ENCODE data around the gene USP48.
"Not testable (repeated sequence)": the region's sequence is repeated elsewhere in the genome, so short reads cannot be mapped to it uniquely, and the experiment has no call there.

The USP48 gene

DNA sequence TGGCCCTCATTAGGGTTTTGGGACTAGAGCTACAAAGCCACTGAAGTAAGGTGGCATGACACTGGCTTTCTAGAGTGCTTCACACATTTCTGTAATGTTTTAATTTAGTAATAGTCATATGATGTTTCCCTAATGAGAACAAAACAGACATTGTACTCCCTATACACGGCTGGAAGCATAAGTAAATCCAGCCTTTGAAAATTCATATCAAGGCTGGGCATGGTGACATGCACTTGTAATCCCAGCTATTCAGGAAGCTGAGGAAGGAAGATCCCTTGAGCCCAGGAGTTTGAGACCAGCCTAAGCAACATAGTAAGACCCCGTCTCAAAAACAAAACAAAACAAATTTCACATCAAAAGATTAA lies 7.4 kb downstream of the USP48 start:
- no peak for DNase-seq (ENCODE audit: low read depth in 2 of 2)

- DNase-seq (ENCODE audit: low read depth in 2 of 2) = no peak
Measured at GRCh38 chr1:21774835-21775549, 8.0 kb downstream of the USP48 start.

GRCh38 chr1:21773585-21773984 lies 9.4 kb downstream of the USP48 start:
- no peak for DNase-seq (ENCODE audit: low read depth in 2 of 2)

GRCh38 chr1:21771672-21772071 lies 11.3 kb downstream of the USP48 start:
- not testable (repeated sequence) for DNase-seq (ENCODE audit: low read depth in 2 of 2)

DNA sequence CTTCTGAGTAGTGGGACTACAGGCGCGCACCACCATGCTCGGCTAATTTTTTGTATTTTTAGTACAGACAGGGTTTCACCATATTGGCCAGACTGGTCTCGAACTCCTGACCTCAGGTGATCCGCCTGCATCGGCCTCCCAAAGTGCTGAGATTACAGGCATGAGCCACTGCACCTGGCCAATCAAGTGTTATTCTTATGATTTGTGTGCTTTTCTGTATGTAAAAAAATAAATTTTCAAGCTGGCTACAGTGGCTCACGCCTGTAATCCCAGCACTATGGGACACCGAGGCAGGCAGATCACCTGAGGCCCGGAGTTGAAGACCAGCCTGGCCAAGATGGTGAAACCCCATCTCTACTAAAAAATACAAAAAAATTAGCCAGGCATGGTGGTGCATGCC lies 12.3 kb downstream of the USP48 start:
- not testable (repeated sequence) for DNase-seq (ENCODE audit: low read depth in 2 of 2)

GRCh38 chr1:21770201-21770600 lies 12.7 kb downstream of the USP48 start:
- DNase-seq (ENCODE audit: low read depth in 2 of 2) = no peak

DNA sequence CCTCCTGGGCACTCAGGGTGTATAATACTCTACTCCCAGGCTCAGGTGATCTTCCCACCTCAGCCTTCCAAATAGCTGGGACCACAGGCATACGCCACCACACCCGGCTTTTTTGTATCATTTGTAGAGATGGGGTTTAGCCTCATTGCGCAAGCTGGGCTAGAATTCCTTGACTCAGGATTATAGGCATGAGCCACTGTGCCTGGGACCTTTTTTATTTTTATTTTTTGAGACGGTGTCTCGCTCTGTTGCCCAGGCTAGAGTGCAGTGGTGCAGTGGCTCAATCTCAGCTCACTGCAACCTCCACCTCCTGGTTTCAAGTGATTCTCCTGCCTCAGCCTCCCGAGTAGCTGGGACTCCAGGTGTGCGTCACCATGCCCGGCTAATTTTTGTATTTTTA lies 15.8 kb downstream of the USP48 start:
- DNase-seq (ENCODE audit: low read depth in 2 of 2) = not testable (repeated sequence)

GRCh38 chr1:21766210-21766609 lies 16.7 kb downstream of the USP48 start:
- no peak for DNase-seq (ENCODE audit: low read depth in 2 of 2)

- DNase-seq (ENCODE audit: low read depth in 2 of 2) = peak in 1 of 2 donors; percentile 26
Measured at GRCh38 chr1:21764615-21765423, 18.1 kb downstream of the USP48 start.

GRCh38 chr1:21763694-21764419 lies 19.1 kb downstream of the USP48 start:
- no peak for DNase-seq (ENCODE audit: low read depth in 2 of 2)

- DNase-seq (ENCODE audit: low read depth in 2 of 2) = no peak
Measured at GRCh38 chr1:21763236-21763635, 19.7 kb downstream of the USP48 start.

DNA sequence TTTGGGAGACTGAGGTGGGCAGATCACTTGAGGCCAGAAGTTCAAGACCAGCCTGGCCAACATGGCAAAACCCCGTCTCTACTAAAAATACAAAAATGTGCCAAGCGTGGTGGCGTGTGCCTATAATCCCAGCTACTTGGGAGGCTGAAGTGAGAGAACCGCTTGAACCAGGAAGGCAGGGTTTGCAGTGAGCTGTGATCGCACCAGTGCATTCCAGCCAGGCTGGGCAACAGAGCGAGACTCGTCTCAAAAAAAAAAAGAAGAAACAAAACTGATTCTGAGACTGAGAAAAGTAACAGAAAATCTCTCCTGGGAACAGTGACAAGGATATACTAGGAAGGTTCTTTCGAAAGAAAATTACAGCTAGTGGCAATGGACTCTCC lies 20.9 kb downstream of the USP48 start:
- no peak for DNase-seq (ENCODE audit: low read depth in 2 of 2)

DNA sequence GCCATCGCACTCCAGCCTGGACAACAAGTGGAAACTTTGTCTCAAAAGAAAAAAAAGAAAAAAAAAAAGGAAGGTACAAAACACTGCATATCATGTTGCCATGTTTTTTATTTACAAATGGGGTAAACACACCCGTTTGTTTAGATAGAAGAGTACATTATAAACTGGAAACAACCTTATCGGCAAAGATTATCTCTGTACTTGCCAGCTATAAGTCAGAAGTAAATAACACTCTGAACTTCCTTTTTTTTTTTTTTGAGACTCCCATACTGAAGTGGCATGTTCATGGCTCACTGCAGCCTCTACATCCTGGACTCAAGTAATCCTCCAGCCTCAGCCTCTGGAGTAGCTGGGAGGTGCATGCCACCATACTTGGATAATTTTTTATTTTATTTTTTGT lies 21.9 kb downstream of the USP48 start:
- no peak for DNase-seq (ENCODE audit: low read depth in 2 of 2)

- no peak for DNase-seq (ENCODE audit: low read depth in 2 of 2)
Measured at GRCh38 chr1:21759818-21760217, 23.1 kb downstream of the USP48 start.

DNA sequence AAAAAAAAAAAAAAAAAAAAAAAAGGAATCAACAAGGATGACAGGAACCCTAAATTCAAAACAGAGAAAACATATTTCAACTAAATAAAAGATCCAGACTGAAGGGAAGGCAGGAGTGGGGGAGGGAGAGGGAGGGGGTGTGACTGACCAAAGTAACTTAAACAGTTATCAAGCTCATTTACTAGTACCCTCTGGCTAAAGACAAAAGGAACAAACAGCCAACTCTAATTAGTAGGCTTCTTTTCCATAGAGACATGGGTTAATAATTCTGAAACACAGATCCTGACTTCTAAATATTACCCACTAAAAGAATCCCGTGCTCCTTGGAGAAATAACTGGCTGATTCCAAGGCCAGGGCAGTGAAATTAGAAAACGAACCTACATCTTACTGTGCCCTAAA lies 23.8 kb downstream of the USP48 start:
- DNase-seq (ENCODE audit: low read depth in 2 of 2) = no peak

DNA sequence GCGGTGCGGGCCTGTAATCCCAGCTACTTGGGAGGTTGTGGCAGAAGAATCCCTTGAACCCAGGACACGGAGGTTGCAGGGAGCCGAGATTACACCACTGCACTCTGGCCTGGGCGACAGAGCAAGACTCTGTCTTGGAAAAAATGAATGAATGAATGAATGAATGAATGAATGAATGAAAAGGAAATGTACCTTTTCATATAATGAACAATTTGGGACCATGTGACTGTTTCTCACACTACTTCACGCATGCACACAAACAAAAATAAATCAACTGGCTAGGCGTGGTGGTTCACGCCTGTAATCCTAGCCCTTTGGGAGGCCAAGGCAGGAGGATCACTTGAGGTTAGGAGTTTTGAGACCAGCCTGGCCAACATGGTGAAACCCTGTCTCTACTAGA lies 24.3 kb downstream of the USP48 start:
- no peak for DNase-seq (ENCODE audit: low read depth in 2 of 2)

GRCh38 chr1:21756393-21757089 lies 26.4 kb downstream of the USP48 start:
- no peak for DNase-seq (ENCODE audit: low read depth in 2 of 2)

DNA sequence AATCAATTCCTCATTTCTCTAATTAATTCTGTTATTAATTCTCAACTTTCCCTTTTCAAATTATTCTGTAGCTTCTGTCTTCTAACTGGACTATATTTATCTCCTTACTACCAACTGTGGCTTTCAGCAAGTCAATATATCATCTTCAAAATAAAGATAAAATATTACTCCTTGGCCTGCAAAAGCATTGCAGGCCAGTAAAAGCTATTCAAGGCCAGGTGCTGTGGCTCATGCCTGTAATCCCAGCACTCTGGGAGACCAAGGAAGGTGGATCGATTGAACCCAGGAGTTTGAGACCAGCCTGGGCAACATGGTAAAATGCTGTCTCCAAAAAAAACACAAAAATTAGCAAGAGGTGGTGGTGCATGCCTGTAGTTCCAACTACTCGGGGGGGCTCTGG lies 27.9 kb downstream of the USP48 start:
- no peak for DNase-seq (ENCODE audit: low read depth in 2 of 2)

DNA sequence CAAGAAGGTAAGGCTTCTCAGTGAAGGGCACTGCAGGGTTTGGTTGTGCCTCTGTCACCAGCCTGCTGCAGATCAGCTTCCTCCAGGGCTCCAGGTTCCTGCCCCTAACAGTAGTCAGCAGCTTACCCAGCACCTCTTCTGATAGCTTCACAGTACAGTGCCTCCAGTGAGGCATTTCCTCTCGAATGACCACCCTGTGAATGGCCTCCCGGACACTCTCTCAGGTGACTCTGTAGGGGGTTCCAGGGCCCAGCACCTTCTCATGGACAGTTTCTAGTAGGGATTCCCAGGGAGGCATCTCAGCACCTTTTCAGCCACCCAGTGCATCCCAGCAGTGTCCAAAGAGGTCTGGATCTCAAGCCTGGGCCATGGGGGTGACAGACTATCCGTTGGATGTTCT lies 28.4 kb downstream of the USP48 start:
- DNase-seq (ENCODE audit: low read depth in 2 of 2) = no peak

DNA sequence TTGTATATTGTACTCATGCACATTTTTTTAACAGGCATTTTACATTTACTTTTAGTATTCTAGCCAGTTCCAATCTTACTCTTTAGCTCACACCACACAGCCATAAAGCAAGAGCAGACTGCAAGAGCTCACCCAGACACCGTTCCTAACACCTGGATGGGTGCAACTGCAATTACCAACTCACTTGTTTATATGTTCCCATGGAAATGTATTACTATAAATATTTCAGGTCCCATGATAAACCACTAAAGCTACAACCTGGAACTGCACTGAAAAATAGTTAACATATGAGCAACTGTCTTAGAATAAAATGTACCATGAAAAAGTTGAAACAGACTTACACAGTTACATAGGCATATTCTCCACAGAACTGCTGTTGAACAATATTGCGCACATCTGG lies 30.8 kb downstream of the USP48 start:
- DNase-seq (ENCODE audit: low read depth in 2 of 2) = no peak

GRCh38 chr1:21751281-21751680 lies 31.7 kb downstream of the USP48 start:
- no peak for DNase-seq (ENCODE audit: low read depth in 2 of 2)

GRCh38 chr1:21750841-21751240 lies 32.1 kb downstream of the USP48 start:
- no peak for DNase-seq (ENCODE audit: low read depth in 2 of 2)
